ENCODE results near the gene ARHGEF17. TPM values are rescaled to one million over a fixed set of nuclear protein-coding genes. Genes with fewer than 3 reads are reported as not detected.

The ARHGEF17 gene
- total RNA-seq, 1 donor from 2014 or later: 19.9 TPM

GRCh38 chr11:73343076-73343873 lies 35.2 kb downstream of the ARHGEF17 start:
- Histone ChIP-seq H3K4me2 (peak overlapping the region; percentile 97), H3K4me1 (peaks cover 14% of the 10 kb centered on the region), H3F3A (ENCODE audit: low read depth) (peaks cover 4% of the 10 kb centered on the region), H3K9ac (no peak overlapping the region), H3K4me3 (peak overlapping the region; percentile 55), H3K79me2 (ENCODE audit: low read depth) (peaks cover 16% of the 10 kb centered on the region), H3K9me3 (ENCODE audit: low read depth) (no peaks in the 10 kb centered on the region), H3K27ac (no peak overlapping the region), H2AFZ (replicated peaks) (no peak overlapping the region), H3K36me3 (no peaks in the 10 kb centered on the region), H4K20me1 (ENCODE audit: low read depth) (peaks cover 98% of the 10 kb centered on the region), H3K27me3 (peaks cover 30% of the 10 kb centered on the region)
- Mint-ChIP-seq H3K4me1 (peaks cover 52% of the 10 kb centered on the region), H3K36me3 (peaks cover 21% of the 10 kb centered on the region), H3K27ac (peak overlapping the region; percentile 66), H3K9me3 (no peaks in the 10 kb centered on the region), H3K4me3 (peak overlapping the region; percentile 38), H3K27me3 (ENCODE audit: insufficient read depth, low read depth) (peaks cover 20% of the 10 kb centered on the region)
- TF ChIP-seq EZH2phosphoT487 (IDR thresholded peaks at IDR 0.05): peak; percentile 12
- TF ChIP-seq CTCF (IDR thresholded peaks at IDR 0.05): no peak
- no peak for TF ChIP-seq EZH2 (IDR thresholded peaks at IDR 0.05)
- no peak for DNase-seq (ENCODE audit: low spot score)

- Histone ChIP-seq H3K9me3 (ENCODE audit: low read depth) (no peaks in the 10 kb centered on the region), H4K20me1 (ENCODE audit: low read depth) (peaks cover 95% of the 10 kb centered on the region), H3K9ac (no peak overlapping the region), H3K4me2 (no peak overlapping the region), H3K27ac (no peak overlapping the region), H2AFZ (replicated peaks) (no peak overlapping the region), H3K27me3 (peaks cover 30% of the 10 kb centered on the region), H3K36me3 (no peaks in the 10 kb centered on the region), H3K79me2 (ENCODE audit: low read depth) (peaks cover 16% of the 10 kb centered on the region), H3K4me1 (peaks cover 10% of the 10 kb centered on the region), H3K4me3 (no peak overlapping the region), H3F3A (ENCODE audit: low read depth) (peaks cover 4% of the 10 kb centered on the region)
- peaks cover 52% of the 10 kb centered on the region for H3K4me1 Mint-ChIP-seq
- no peak for DNase-seq (ENCODE audit: low spot score)
- peaks cover 21% of the 10 kb centered on the region for H3K36me3 Mint-ChIP-seq
- no peak overlapping the region for H3K27ac Mint-ChIP-seq
- TF ChIP-seq CTCF (IDR thresholded peaks at IDR 0.05) (no peak), EZH2 (IDR thresholded peaks at IDR 0.05) (no peak), EZH2phosphoT487 (IDR thresholded peaks at IDR 0.05) (no peak)
- H3K27me3 Mint-ChIP-seq (ENCODE audit: insufficient read depth, low read depth): peaks cover 20% of the 10 kb centered on the region
- H3K4me3 Mint-ChIP-seq: no peak overlapping the region
- no peaks in the 10 kb centered on the region for H3K9me3 Mint-ChIP-seq
Measured at GRCh38 chr11:73344191-73344607, 36.1 kb downstream of the ARHGEF17 start.

GRCh38 chr11:73345481-73346160 lies 37.5 kb downstream of the ARHGEF17 start:
- H3F3A ChIP-seq (ENCODE audit: low read depth): peaks cover 4% of the 10 kb centered on the region
- H3K27ac Mint-ChIP-seq: peak overlapping the region; percentile 81
- H2AFZ ChIP-seq (replicated peaks): no peak overlapping the region
- no peak overlapping the region for H3K9ac ChIP-seq
- H4K20me1 ChIP-seq (ENCODE audit: low read depth): peaks cover 95% of the 10 kb centered on the region
- no peak overlapping the region for H3K27ac ChIP-seq
- no peaks in the 10 kb centered on the region for H3K36me3 ChIP-seq
- H3K27me3 Mint-ChIP-seq (ENCODE audit: insufficient read depth, low read depth): peaks cover 22% of the 10 kb centered on the region
- peaks cover 16% of the 10 kb centered on the region for H3K79me2 ChIP-seq (ENCODE audit: low read depth)
- peaks cover 30% of the 10 kb centered on the region for H3K27me3 ChIP-seq
- H3K4me2 ChIP-seq: no peak overlapping the region
- no peaks in the 10 kb centered on the region for H3K9me3 ChIP-seq (ENCODE audit: low read depth)
- H3K9me3 Mint-ChIP-seq: no peaks in the 10 kb centered on the region
- no peak for DNase-seq (ENCODE audit: low spot score)
- no peak for TF ChIP-seq EZH2phosphoT487 (IDR thresholded peaks at IDR 0.05)
- no peak for TF ChIP-seq CTCF (IDR thresholded peaks at IDR 0.05)
- no peak for TF ChIP-seq EZH2 (IDR thresholded peaks at IDR 0.05)
- H3K4me3 ChIP-seq: no peak overlapping the region
- H3K4me3 Mint-ChIP-seq: peak overlapping the region; percentile 35
- peaks cover 10% of the 10 kb centered on the region for H3K4me1 ChIP-seq
- peaks cover 49% of the 10 kb centered on the region for H3K4me1 Mint-ChIP-seq
- peaks cover 18% of the 10 kb centered on the region for H3K36me3 Mint-ChIP-seq

Data from neural progenitor cell (in vitro differentiated cells).